ENCODE data around the gene PRDM4.

The PRDM4 gene

GRCh38 chr12:107684029-107684795 lies 76.7 kb downstream of the PRDM4 start:
- no peak for DNase-seq

Measured in DMS 273 treated with DMSO at 0.1 percent for 48 hours (cell line).